ENCODE data around the gene S100A6.

S100A6 gene

DNA sequence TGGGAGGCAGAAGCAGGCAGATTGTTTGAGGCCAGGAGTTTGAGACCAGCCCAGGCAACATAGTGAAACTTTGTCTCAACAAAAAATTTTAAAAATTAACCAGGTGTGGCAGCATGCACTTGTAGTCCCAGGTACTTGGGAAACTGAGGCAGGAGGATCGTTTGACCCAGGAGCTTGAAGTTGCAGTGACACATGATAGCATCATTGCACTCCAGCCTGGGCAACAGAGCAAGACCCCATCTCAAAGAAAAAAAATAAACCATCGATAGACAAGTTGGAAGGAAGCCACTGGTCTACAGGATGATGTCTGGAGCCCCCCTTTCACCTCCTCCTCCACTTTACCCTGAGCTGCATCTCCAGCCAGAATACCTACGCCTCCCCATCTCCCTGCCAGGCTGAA, 16.5 kb downstream of the S100A6 start:
- no peak for DNase-seq (ENCODE audit: insufficient read length)
- TF ChIP-seq POLR2A (IDR thresholded peaks at IDR 0.05; ENCODE audit: low read depth, low read length) = no peak
- no peak for TF ChIP-seq TAF1 (IDR thresholded peaks at IDR 0.05; ENCODE audit: borderline replicate concordance, low read depth, low read length)
- TF ChIP-seq POLR2AphosphoS5 (IDR thresholded peaks at IDR 0.05; ENCODE audit: low read depth, low read length) = no peak
- no peak for FAIRE-seq

DNA sequence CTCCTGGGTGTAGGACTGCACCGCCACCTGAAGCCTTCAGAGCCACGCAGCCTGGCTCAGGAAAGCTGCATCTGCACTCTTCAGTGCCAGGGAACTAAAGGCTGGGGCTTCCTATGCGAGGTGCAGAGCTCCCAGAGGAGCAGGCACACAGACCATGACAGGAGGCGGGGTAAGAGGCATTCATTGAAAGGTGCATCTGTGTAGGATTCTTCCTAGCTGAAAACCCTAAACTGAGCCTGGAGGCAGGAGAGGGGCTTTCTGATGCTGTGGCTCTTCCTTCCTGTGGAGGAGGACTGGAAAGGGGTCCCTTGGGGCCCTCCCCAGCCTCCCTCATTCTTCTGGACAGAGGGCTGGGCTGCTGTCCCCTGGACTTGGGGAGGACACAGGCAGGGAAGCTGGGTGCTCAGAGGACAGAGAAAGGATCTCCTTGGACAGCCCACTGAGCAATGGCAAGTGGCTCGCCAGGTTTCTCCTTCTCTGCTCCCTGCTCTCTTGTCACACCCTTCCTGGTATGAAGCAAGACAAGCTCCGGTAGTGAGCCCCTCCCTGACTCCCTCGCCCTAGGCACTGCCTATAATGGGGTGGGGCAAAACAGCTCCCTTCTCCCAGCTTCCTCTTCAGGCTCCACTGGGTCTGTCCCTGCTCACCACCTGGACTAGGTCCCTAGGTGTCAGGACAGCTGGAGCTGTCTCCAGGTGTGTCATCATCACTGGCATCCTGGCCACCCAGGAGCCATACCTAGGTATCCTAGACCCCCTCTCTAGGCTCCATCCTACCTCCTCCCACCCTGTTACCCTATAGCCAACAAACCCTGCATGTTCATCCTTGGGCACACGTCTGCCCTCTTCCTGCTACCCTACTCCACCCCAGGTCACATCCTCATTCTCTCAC, 20.0 kb downstream of the S100A6 start:
- no peak for FAIRE-seq
- no peak for DNase-seq (ENCODE audit: insufficient read length)
- TF ChIP-seq POLR2AphosphoS5 (IDR thresholded peaks at IDR 0.05; ENCODE audit: low read depth, low read length) (no peak), POLR2A (IDR thresholded peaks at IDR 0.05; ENCODE audit: low read depth, low read length) (no peak), TAF1 (IDR thresholded peaks at IDR 0.05; ENCODE audit: borderline replicate concordance, low read depth, low read length) (no peak)

DNA sequence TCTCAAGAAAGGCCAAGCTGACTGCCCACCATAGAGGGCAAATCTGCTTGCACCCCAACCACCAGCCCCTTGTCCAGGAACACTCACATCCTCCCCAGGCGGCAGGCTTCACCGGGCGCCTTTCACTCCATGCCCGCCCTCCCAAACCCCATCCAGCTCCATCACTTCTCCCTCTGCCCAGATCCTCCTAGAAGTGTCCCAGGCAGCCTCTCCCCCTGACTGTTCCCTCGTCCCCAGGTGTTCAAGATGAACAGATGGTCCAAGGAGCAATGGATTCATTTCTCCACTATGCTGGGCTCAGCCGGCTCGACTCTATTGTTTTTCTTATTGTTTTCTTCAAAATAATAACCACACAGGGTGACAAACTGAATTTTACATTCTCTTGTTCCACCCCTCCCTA, 22.1 kb downstream of the S100A6 start:
- TF ChIP-seq POLR2AphosphoS5 (IDR thresholded peaks at IDR 0.05; ENCODE audit: low read depth, low read length) (no peak), TAF1 (IDR thresholded peaks at IDR 0.05; ENCODE audit: borderline replicate concordance, low read depth, low read length) (no peak), POLR2A (IDR thresholded peaks at IDR 0.05; ENCODE audit: low read depth, low read length) (no peak)
- DNase-seq (ENCODE audit: insufficient read length) = no peak
- no peak for FAIRE-seq

GRCh38 chr1:153513023-153513422, 22.8 kb downstream of the S100A6 start:
- FAIRE-seq = no peak
- TF ChIP-seq POLR2A (IDR thresholded peaks at IDR 0.05; ENCODE audit: low read depth, low read length) = no peak
- no peak for TF ChIP-seq POLR2AphosphoS5 (IDR thresholded peaks at IDR 0.05; ENCODE audit: low read depth, low read length)
- no peak for TF ChIP-seq TAF1 (IDR thresholded peaks at IDR 0.05; ENCODE audit: borderline replicate concordance, low read depth, low read length)
- no peak for DNase-seq (ENCODE audit: insufficient read length)

- TF ChIP-seq TAF1 (IDR thresholded peaks at IDR 0.05; ENCODE audit: borderline replicate concordance, low read depth, low read length) (no peak), POLR2A (IDR thresholded peaks at IDR 0.05; ENCODE audit: low read depth, low read length) (no peak), POLR2AphosphoS5 (IDR thresholded peaks at IDR 0.05; ENCODE audit: low read depth, low read length) (no peak)
- FAIRE-seq = peak; percentile 54
- DNase-seq (ENCODE audit: insufficient read length) = peak; percentile 78
Measured at GRCh38 chr1:153510984-153511410, 24.8 kb downstream of the S100A6 start.

DNA sequence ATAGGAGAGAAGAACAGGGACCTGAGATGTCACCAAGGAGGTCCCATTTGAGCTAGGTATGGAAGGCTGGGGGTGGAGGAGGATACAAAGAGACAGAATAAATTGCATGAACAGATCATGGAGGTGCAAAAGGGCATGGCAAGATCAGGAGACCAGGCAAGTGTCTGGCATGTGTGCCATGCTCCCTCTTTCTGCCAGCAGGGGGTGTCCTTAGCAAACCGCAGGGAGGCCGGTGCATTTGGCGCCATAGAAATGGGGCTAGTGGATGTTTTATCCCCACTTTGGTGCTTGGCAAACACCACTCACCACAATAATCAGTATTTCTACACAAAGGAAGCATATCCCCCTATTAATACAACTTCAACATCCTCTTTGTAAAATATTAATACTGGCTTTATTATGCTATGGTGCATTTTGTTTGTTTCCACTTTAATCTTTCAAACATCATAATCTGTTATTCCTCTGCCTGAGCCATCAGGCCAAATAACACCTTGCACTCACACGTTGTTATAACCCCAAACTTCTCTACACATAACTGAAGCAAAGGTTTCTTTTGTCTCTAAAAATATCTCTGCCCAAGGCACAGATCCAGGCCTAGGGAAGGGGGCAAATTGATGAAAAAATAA, 25.9 kb downstream of the S100A6 start:
- TF ChIP-seq POLR2AphosphoS5 (IDR thresholded peaks at IDR 0.05; ENCODE audit: low read depth, low read length) = no peak
- no peak for TF ChIP-seq POLR2A (IDR thresholded peaks at IDR 0.05; ENCODE audit: low read depth, low read length)
- no peak for TF ChIP-seq TAF1 (IDR thresholded peaks at IDR 0.05; ENCODE audit: borderline replicate concordance, low read depth, low read length)
- peak; percentile 51 for DNase-seq (ENCODE audit: insufficient read length)
- no peak for FAIRE-seq

- TF ChIP-seq POLR2AphosphoS5 (IDR thresholded peaks at IDR 0.05; ENCODE audit: low read depth, low read length) = no peak
- no peak for TF ChIP-seq POLR2A (IDR thresholded peaks at IDR 0.05; ENCODE audit: low read depth, low read length)
- no peak for TF ChIP-seq TAF1 (IDR thresholded peaks at IDR 0.05; ENCODE audit: borderline replicate concordance, low read depth, low read length)
- FAIRE-seq (no peak), DNase-seq (ENCODE audit: insufficient read length) (no peak)
Measured at GRCh38 chr1:153509036-153509435, 26.8 kb downstream of the S100A6 start.

DNA sequence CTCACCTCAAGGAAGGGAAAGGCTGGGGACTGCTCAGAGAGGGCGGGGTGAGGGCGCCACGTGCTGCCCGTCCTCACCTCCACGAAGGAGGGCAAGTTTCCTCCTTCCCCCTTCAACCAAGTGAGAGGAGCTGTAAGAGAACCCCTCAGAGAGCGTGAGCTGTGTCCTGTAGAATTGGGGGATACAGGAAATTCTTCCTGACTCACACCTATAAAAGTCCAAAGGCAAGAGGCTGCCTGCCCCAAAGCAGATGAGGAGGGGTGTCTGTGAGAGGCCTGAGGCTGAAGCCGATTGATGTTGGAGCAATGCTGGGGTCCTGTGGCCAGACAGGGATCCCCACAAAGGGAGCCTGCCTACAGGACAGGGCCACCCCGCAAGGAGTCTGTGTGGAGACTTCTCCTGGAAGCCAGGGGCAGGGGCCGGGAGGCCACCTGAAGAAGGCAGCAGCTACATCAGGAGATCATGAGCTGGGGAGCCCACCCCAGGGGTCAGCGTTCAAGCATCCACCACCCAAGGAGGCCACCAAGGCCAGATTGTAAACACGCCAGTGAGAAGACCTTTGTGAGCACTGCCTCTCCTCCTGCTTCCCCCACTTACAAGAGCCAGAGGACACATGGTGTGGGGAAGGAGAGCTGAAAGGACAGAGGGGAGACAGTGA, 27.7 kb downstream of the S100A6 start:
- no peak for FAIRE-seq
- no peak for DNase-seq (ENCODE audit: insufficient read length)
- no peak for TF ChIP-seq TAF1 (IDR thresholded peaks at IDR 0.05; ENCODE audit: borderline replicate concordance, low read depth, low read length)
- no peak for TF ChIP-seq POLR2A (IDR thresholded peaks at IDR 0.05; ENCODE audit: low read depth, low read length)
- no peak for TF ChIP-seq POLR2AphosphoS5 (IDR thresholded peaks at IDR 0.05; ENCODE audit: low read depth, low read length)

DNA sequence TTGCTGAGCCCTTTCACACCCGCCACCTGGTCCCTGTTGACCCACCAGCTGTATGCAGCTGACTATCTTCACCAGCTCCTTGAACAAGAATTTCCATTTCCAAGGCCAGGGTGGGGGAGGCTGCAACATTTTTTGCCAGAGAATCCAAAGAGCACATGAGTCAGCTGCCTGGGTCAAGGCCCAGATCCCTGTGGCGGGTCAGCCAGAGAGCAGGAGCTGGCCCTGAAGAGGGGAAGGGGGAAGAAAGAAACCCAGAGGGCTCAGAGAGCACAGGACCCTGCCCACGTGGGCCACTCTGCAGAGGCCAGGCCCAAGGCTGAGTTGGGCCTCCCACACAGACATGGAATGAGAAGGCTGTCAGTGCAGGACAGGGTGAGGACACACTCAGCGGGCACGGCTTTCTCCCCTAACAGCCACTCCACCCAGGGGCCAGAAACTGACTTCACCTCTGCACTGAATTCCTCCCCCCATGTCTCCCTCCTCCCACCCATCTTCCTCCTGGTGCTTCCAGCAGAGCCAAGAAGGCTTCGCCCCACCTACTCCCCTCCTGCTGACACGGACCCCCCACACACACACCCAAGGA, 28.9 kb downstream of the S100A6 start:
- no peak for FAIRE-seq
- DNase-seq (ENCODE audit: insufficient read length) = no peak

DNA sequence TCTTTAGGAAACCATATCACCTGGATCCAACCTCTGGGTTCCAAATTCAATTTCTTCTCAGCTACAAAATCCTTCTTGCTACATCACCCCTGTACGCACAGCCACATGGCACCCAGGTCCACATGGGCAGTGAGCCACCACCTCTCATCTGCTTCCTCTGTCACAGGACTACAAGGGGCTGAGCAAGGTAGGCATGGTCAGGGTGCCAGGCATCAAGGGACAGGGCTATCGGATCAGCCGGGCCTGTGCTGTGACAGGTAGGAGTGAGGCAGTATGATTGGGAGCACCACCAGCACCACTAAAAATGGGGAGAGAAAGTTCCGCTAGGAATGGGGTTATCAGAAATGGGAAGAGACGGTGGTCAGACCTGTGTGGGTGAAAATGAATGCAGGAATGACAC, 29.4 kb downstream of the S100A6 start:
- TF ChIP-seq POLR2AphosphoS5 (IDR thresholded peaks at IDR 0.05; ENCODE audit: low read depth, low read length) (no peak), TAF1 (IDR thresholded peaks at IDR 0.05; ENCODE audit: borderline replicate concordance, low read depth, low read length) (no peak), POLR2A (IDR thresholded peaks at IDR 0.05; ENCODE audit: low read depth, low read length) (no peak)
- DNase-seq (ENCODE audit: insufficient read length) (no peak), FAIRE-seq (no peak)

More for the DNA sequence above, 28.9 kb downstream of the S100A6 start:
- TF ChIP-seq TAF1 (IDR thresholded peaks at IDR 0.05; ENCODE audit: borderline replicate concordance, low read depth, low read length) = no peak
- TF ChIP-seq POLR2A (IDR thresholded peaks at IDR 0.05; ENCODE audit: low read depth, low read length) = no peak
- no peak for TF ChIP-seq POLR2AphosphoS5 (IDR thresholded peaks at IDR 0.05; ENCODE audit: low read depth, low read length)

- TF ChIP-seq TAF1 (IDR thresholded peaks at IDR 0.05; ENCODE audit: borderline replicate concordance, low read depth, low read length) (no peak), POLR2A (IDR thresholded peaks at IDR 0.05; ENCODE audit: low read depth, low read length) (no peak), POLR2AphosphoS5 (IDR thresholded peaks at IDR 0.05; ENCODE audit: low read depth, low read length) (no peak)
- DNase-seq (ENCODE audit: insufficient read length) = no peak
- no peak for FAIRE-seq
Measured at GRCh38 chr1:153505576-153505975, 30.2 kb downstream of the S100A6 start.

Measured in GM12892 (cell line).